DND-41 (cell line): ENCODE measurements around the gene LRP2BP.
A peak's percentile ranks its signal among the peaks of the same experiment; 100 is the strongest.

Source experiments
- ATAC-seq: fragments of 200-7000 bp; cut with Tn5 transposase; 3 replicates; pipeline ENCODE4 v1.9.1; 2021; ENCODE audit warnings: low read depth; ENCODE audit not compliant: insufficient read depth
- DNase-seq: peaks from one replicate; pipeline ENCODE4 v3.0.0-alpha.2; 2020
- H2AFZ ChIP-seq: 2 replicates; pipeline ENCODE4 v1.6.0; 2012; ENCODE audit warnings: low read depth, low read length
- H3K27ac ChIP-seq: 2 replicates; pipeline ENCODE4 v1.5.1; 2012; ENCODE audit warnings: low read length, inconsistent platforms
- H3K27me3 ChIP-seq: fragments of 200-600 bp; sonication (generic); 2 replicates; pipeline ENCODE4 v1.6.0; 2012; ENCODE audit warnings: low read length, mild to moderate bottlenecking, inconsistent platforms; ENCODE audit not compliant: insufficient read depth, poor library complexity
- H3K36me3 ChIP-seq: 2 replicates; pipeline ENCODE4 v1.5.1; 2012; ENCODE audit warnings: low read length, inconsistent platforms; ENCODE audit not compliant: insufficient read depth
- H3K4me1 ChIP-seq: 2 replicates; pipeline ENCODE4 v1.5.1; 2012; ENCODE audit warnings: mild to moderate bottlenecking, low read length; ENCODE audit not compliant: insufficient read depth
- H3K4me2 ChIP-seq: 2 replicates; pipeline ENCODE4 v1.6.0; 2012; ENCODE audit warnings: mild to moderate bottlenecking, moderate library complexity, low read length, inconsistent platforms; ENCODE audit not compliant: insufficient read depth
- H3K4me3 ChIP-seq, 2 experiments: fragments of 200-600 bp in 1 of 2; shearing (Covaris generic) in 1 of 2; 2 replicates each; pipeline ENCODE4 v1.5.1; 2012 to 2016; ENCODE audit warnings: inconsistent platforms in 2 of 2, low read length in 2 of 2, mild to moderate bottlenecking in 2 of 2, low read depth in 1 of 2, moderate library complexity in 1 of 2
- H3K79me2 ChIP-seq: 2 replicates; pipeline ENCODE4 v1.6.0; 2012; ENCODE audit warnings: low read length, inconsistent platforms; ENCODE audit not compliant: insufficient read depth
- H3K9ac ChIP-seq: 2 replicates; pipeline ENCODE4 v1.6.0; 2012; ENCODE audit warnings: low read depth, mild to moderate bottlenecking, inconsistent platforms, low read length, moderate library complexity
- H3K9me3 ChIP-seq: 2 replicates; pipeline ENCODE4 v1.5.1; 2012; ENCODE audit warnings: low read length, moderate library complexity, mild to moderate bottlenecking, inconsistent platforms; ENCODE audit not compliant: insufficient read depth, severe bottlenecking
- H4K20me1 ChIP-seq: 2 replicates; pipeline ENCODE4 v1.6.0; 2012; ENCODE audit warnings: low read length; ENCODE audit not compliant: insufficient read depth
- CTCF ChIP-seq: IDR thresholded peaks from 2 replicates; pipeline ENCODE4 v1.5.1; 2012; ENCODE audit warnings: borderline replicate concordance, low read length, moderate library complexity, mild to moderate bottlenecking; ENCODE audit not compliant: poor library complexity, severe bottlenecking; ENCODE audit errors: extremely low read depth
- EZH2 ChIP-seq: IDR thresholded peaks from 3 replicates; pipeline ENCODE4 v1.6.1; 2012; ENCODE audit warnings: borderline replicate concordance, low read depth, mild to moderate bottlenecking, moderate library complexity, low read length, inconsistent platforms; ENCODE audit not compliant: severe bottlenecking

The LRP2BP gene

GRCh38 chr4:185395238-185395955 lies at the start of gene LRP2BP:
LRP2BP (minus strand) TSS chr4:185395924; CDS start chr4:185378186, 17,738 bp downstream.
- Histone ChIP-seq H3K4me3 (peak within 1 kb of the TSS; percentile 41 to 93), H3K79me2 (peaks cover 13% of the 10 kb centered on the region; the same call in 1 of the 2 replicates), H3K9me3 (no peaks in the 10 kb centered on the region), H3K4me2 (peak within 1 kb of the TSS; percentile 96), H2AFZ (peak within 1 kb of the TSS; percentile 98), H3K9ac (peak within 1 kb of the TSS; percentile 98), H3K4me1 (peaks cover 41% of the 10 kb centered on the region), H3K27me3 (no peaks in the 10 kb centered on the region), H3K36me3 (peaks cover 17% of the 10 kb centered on the region), H4K20me1 (no peaks in the 10 kb centered on the region), H3K27ac (peak within 1 kb of the TSS; percentile 86)
- TF ChIP-seq CTCF = no peak
- TF ChIP-seq EZH2 = no peak
- ATAC-seq (no peak), DNase-seq (no peak)

- H3K4me2 ChIP-seq = no peak overlapping the region
- no peak for ATAC-seq
- H3K27me3 ChIP-seq = peaks cover 2% of the 10 kb centered on the region
- H3K9ac ChIP-seq = no peak overlapping the region
- H3K4me3 ChIP-seq = no peak overlapping the region
- no peaks in the 10 kb centered on the region for H4K20me1 ChIP-seq
- H3K9me3 ChIP-seq = no peaks in the 10 kb centered on the region
- no peaks in the 10 kb centered on the region for H3K4me1 ChIP-seq
- no peak for DNase-seq
- H2AFZ ChIP-seq = no peak overlapping the region
- H3K36me3 ChIP-seq = no peaks in the 10 kb centered on the region
- no peaks in the 10 kb centered on the region for H3K79me2 ChIP-seq
- no peak overlapping the region for H3K27ac ChIP-seq
- TF ChIP-seq CTCF (no peak), EZH2 (no peak)
Observed at GRCh38 chr4:185445209-185445608, 49.5 kb upstream of the LRP2BP start.

- ATAC-seq (no peak), DNase-seq (no peak)
- Histone ChIP-seq H3K4me1 (no peaks in the 10 kb centered on the region), H3K4me2 (no peak overlapping the region), H3K36me3 (no peaks in the 10 kb centered on the region), H3K27ac (no peak overlapping the region), H3K4me3 (no peak overlapping the region), H3K27me3 (peaks cover 8% of the 10 kb centered on the region), H3K79me2 (no peaks in the 10 kb centered on the region), H4K20me1 (no peaks in the 10 kb centered on the region), H3K9me3 (no peaks in the 10 kb centered on the region), H3K9ac (no peak overlapping the region), H2AFZ (no peak overlapping the region)
- TF ChIP-seq EZH2 (no peak), CTCF (no peak)
Observed at GRCh38 chr4:185441479-185441878, 45.8 kb upstream of the LRP2BP start.

- no peak for DNase-seq
- H4K20me1 ChIP-seq = no peaks in the 10 kb centered on the region
- no peak overlapping the region for H3K9ac ChIP-seq
- no peaks in the 10 kb centered on the region for H3K36me3 ChIP-seq
- H3K27ac ChIP-seq = no peak overlapping the region
- ATAC-seq = no peak
- H3K27me3 ChIP-seq = peaks cover 8% of the 10 kb centered on the region
- TF ChIP-seq EZH2 = no peak
- TF ChIP-seq CTCF = no peak
- no peak overlapping the region for H2AFZ ChIP-seq
- H3K4me3 ChIP-seq = no peak overlapping the region
- H3K79me2 ChIP-seq = no peaks in the 10 kb centered on the region
- no peak overlapping the region for H3K4me2 ChIP-seq
- H3K9me3 ChIP-seq = no peaks in the 10 kb centered on the region
- H3K4me1 ChIP-seq = no peaks in the 10 kb centered on the region
Observed at GRCh38 chr4:185437809-185438208, 42.1 kb upstream of the LRP2BP start.
